Chondrocyte (in vitro differentiated cells): ENCODE data around the gene C11orf52. TPM values are rescaled to one million over a fixed set of nuclear protein-coding genes. Genes with fewer than 3 reads are reported as not detected.
A peak's percentile ranks its signal among the peaks of the same experiment; 100 is the strongest.

Source experiments
- DNase-seq: peaks from one replicate; pipeline ENCODE4 v3.0.0; 2021; ENCODE audit warnings: mixed read lengths, low spot score
- H3K27ac Mint-ChIP-seq: one replicate; pipeline ENCODE4 v1.8.0; 2021; ENCODE audit warnings: mild to moderate bottlenecking, moderate library complexity, mixed read lengths; ENCODE audit not compliant: unreplicated experiment
- H3K27me3 Mint-ChIP-seq: 2 replicates; pipeline ENCODE4 v1.8.0; 2021; ENCODE audit warnings: low read depth, mixed read lengths
- H3K36me3 Mint-ChIP-seq: 2 replicates; pipeline ENCODE4 v1.8.0; 2021; ENCODE audit warnings: low read depth, mixed read lengths
- H3K4me1 Mint-ChIP-seq: 2 replicates; pipeline ENCODE4 v1.8.0; 2021; ENCODE audit warnings: low read depth, mild to moderate bottlenecking, mixed read lengths
- H3K4me3 Mint-ChIP-seq: one replicate; pipeline ENCODE4 v1.8.0; 2021; ENCODE audit warnings: mild to moderate bottlenecking, moderate library complexity, mixed read lengths; ENCODE audit not compliant: unreplicated experiment
- H3K9me3 Mint-ChIP-seq: 2 replicates; pipeline ENCODE4 v1.8.0; 2021; ENCODE audit warnings: low read depth, mixed read lengths
- total RNA-seq: library from RNA; stranded (reverse); gene quantifications from 3 replicates; pipeline ENCODE4 v1.2.1, GENCODE V29; 2021
- TF ChIP-seq, protein P1 (sequence below): fragments of 200-600 bp; sonication (generic); IDR thresholded peaks from 2 replicates; pipeline ENCODE4 v1.5.0; 2021; ENCODE audit warnings: antibody characterized with exemption, mild to moderate bottlenecking, moderate library complexity

The C11orf52 gene
- total RNA-seq, 1 donor from 2014 or later: 0.67 TPM

DNA sequence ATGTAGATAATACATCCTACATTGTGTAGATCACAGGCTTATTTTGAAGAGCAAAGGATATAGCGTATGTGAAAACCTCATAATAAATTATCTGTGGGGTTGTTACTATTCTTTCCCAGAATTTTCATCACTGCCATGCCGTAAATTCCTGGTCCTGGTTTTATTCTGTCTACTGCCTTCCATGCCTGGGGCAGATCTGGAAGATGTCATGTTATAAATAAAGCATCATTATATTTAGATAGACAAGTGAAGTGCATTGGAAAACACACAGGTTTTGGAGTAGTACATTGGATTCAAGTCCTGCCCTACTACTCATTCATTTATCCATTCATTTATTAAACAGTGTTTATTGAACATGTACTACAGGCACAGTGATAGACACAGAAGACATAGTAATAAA is 2.2 kb downstream of the C11orf52 start:
- Mint-ChIP-seq H3K27ac (no peak overlapping the region), H3K36me3 (no peaks in the 10 kb centered on the region), H3K9me3 (no peaks in the 10 kb centered on the region), H3K4me1 (peaks cover 71% of the 10 kb centered on the region), H3K4me3 (no peak overlapping the region), H3K27me3 (no peaks in the 10 kb centered on the region)
- TF ChIP-seq, protein P1, sequence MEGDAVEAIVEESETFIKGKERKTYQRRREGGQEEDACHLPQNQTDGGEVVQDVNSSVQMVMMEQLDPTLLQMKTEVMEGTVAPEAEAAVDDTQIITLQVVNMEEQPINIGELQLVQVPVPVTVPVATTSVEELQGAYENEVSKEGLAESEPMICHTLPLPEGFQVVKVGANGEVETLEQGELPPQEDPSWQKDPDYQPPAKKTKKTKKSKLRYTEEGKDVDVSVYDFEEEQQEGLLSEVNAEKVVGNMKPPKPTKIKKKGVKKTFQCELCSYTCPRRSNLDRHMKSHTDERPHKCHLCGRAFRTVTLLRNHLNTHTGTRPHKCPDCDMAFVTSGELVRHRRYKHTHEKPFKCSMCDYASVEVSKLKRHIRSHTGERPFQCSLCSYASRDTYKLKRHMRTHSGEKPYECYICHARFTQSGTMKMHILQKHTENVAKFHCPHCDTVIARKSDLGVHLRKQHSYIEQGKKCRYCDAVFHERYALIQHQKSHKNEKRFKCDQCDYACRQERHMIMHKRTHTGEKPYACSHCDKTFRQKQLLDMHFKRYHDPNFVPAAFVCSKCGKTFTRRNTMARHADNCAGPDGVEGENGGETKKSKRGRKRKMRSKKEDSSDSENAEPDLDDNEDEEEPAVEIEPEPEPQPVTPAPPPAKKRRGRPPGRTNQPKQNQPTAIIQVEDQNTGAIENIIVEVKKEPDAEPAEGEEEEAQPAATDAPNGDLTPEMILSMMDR: no peak
- DNase-seq: no peak

DNA sequence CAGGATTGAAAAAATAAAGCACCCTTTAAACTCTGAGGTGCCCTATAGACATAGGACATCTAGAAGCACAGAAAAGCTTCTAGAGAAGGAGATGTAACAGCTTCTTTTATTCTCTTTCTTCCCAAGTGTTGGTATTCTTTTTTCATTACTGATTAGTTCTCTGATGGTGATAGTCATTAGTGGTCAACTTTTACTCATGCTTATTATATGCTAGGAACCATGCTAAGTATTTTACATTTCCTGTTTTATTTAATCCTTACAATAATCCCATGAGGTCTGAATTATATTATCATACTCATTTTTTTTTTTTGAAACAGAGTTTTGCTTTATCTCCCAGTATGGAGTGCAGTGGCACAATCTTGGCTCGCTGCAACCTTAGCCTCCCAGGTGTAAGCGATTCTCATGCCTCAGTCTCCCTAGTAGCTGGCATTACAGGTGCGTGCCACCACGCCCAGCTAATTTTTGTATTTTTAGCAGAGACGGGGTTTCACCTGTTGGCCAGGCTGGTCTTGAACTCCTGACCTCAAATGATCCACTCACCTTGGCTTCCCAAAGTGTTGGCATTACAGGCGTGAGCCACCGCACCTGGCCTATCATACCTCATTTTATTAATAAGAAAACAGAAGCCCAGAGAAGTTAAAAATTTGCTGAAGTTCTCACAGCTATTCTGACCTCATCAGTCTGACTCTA is 3.0 kb downstream of the C11orf52 start:
- H3K27me3 Mint-ChIP-seq: no peaks in the 10 kb centered on the region
- no peaks in the 10 kb centered on the region for H3K9me3 Mint-ChIP-seq
- no peaks in the 10 kb centered on the region for H3K36me3 Mint-ChIP-seq
- H3K4me1 Mint-ChIP-seq: peaks cover 70% of the 10 kb centered on the region
- TF ChIP-seq, protein P1: no peak
- no peak overlapping the region for H3K4me3 Mint-ChIP-seq
- DNase-seq: no peak
- H3K27ac Mint-ChIP-seq: peak overlapping the region; percentile 49

DNA sequence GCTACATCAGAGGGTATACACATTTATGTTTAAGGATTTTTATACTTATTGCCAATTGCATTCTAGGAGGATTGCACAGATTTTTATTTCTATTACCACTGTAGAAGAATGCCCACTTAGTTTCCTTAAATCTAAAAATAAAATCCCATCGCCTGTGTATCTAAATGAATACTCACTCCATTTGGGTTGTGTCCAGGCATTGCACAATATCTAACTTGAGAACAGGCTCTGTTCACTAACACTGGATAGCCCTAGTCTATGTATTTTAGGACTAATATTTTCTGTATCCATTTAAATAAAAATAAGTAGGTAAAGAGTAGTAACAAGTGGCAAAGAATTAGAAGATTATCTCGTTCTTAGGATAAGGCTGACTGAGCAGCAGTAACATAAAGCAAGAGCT is 4.1 kb downstream of the C11orf52 start:
- H3K27me3 Mint-ChIP-seq: no peaks in the 10 kb centered on the region
- peaks cover 71% of the 10 kb centered on the region for H3K4me1 Mint-ChIP-seq
- H3K9me3 Mint-ChIP-seq: no peaks in the 10 kb centered on the region

DNA sequence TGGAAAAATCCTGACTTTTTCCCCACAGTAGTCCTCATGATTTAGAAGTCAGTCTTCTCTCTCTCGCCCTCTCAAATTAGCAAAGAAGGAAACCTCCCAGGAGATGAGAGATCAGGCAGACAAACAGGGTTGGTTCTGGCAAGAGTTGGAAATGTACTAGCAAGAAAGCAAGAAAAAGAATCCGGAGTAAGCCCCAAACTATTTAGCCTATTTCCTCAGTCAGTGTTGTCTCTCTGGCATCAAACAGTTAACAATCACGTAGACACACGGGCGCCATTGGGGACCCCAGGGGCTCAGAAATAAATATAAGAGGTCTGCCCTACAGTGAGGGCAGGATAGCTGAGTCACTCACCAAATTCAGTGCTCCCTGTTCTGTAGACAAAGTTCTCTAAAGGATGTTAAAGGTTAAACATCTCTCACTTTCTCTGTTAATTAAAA is 4.7 kb downstream of the C11orf52 start:
- H3K27ac Mint-ChIP-seq: peak overlapping the region; percentile 96
- peaks cover 65% of the 10 kb centered on the region for H3K4me1 Mint-ChIP-seq
- H3K9me3 Mint-ChIP-seq: no peaks in the 10 kb centered on the region
- TF ChIP-seq, protein P1: no peak
- no peaks in the 10 kb centered on the region for H3K27me3 Mint-ChIP-seq
- no peaks in the 10 kb centered on the region for H3K36me3 Mint-ChIP-seq
- peak overlapping the region; percentile 52 for H3K4me3 Mint-ChIP-seq
- no peak for DNase-seq

More for the DNA sequence above, 4.1 kb downstream of the C11orf52 start:
- DNase-seq: no peak
- Mint-ChIP-seq H3K27ac (peak overlapping the region; percentile 96), H3K4me3 (peak overlapping the region; percentile 52), H3K36me3 (no peaks in the 10 kb centered on the region)
- TF ChIP-seq, protein P1: no peak

DNA sequence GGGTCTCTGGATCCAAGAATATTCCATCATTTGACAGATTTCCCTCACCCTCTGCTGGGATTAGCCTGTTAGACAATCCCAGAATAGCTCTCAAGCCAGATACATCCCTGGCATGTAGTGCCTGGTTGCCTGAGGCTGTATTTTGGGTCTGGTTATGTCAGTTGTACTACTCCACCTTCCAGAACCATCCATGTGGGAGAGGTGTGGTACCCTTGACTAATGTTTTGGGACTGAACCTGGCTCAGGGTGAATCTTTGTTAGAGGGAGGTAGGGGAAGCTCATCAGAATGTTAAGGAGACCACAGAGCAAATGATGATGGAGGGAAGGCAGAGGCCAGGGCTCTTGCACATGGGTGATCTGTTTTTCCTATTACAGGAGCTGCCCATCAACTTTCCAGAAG is 5.2 kb downstream of the C11orf52 start:
- peak overlapping the region; percentile 96 for H3K27ac Mint-ChIP-seq
- TF ChIP-seq, protein P1: no peak
- H3K27me3 Mint-ChIP-seq: no peaks in the 10 kb centered on the region

More for the DNA sequence above, 5.2 kb downstream of the C11orf52 start:
- DNase-seq: no peak
- Mint-ChIP-seq H3K36me3 (no peaks in the 10 kb centered on the region), H3K9me3 (no peaks in the 10 kb centered on the region), H3K4me3 (no peak overlapping the region), H3K4me1 (peaks cover 60% of the 10 kb centered on the region)
